RWPE2 (cell line): ENCODE measurements around the gene CRYBA2.

Source experiments
- ATAC-seq: fragments of 200-7000 bp; cut with Tn5 transposase; 3 replicates; pipeline ENCODE4 v1.9.1; 2021; ENCODE audit warnings: low read depth
- DNase-seq: peaks from one replicate; pipeline ENCODE4 v3.0.0-alpha.2; 2020; ENCODE audit warnings: low spot score
- H3K27ac ChIP-seq: fragments of 450-650 bp; 2 replicates; pipeline ENCODE4 v1.5.1; 2017; ENCODE audit warnings: mild to moderate bottlenecking; ENCODE audit not compliant: poor library complexity, severe bottlenecking
- H3K27me3 ChIP-seq: fragments of 250-450 bp; sonication (Bioruptor Pico); 2 replicates; pipeline ENCODE4 v1.5.1; 2021; ENCODE audit warnings: mild to moderate bottlenecking, moderate library complexity; ENCODE audit not compliant: insufficient read depth, poor library complexity, severe bottlenecking
- H3K36me3 ChIP-seq: fragments of 250-450 bp; sonication (Bioruptor Pico); 2 replicates; pipeline ENCODE4 v1.5.1; 2020; ENCODE audit warnings: low read depth, mild to moderate bottlenecking, moderate library complexity
- H3K4me1 ChIP-seq: fragments of 250-450 bp; sonication (Bioruptor Pico); 2 replicates; pipeline ENCODE4 v1.5.1; 2021; ENCODE audit warnings: mild to moderate bottlenecking, moderate library complexity; ENCODE audit not compliant: insufficient read depth, poor library complexity, severe bottlenecking
- H3K4me3 ChIP-seq: fragments of 250-450 bp; sonication (Bioruptor Pico); 2 replicates; pipeline ENCODE4 v1.5.1; 2021; ENCODE audit warnings: mild to moderate bottlenecking, moderate library complexity; ENCODE audit not compliant: severe bottlenecking
- H3K9me3 ChIP-seq: fragments of 250-450 bp; sonication (Bioruptor Pico); 2 replicates; pipeline ENCODE4 v1.5.1; 2021; ENCODE audit warnings: mild to moderate bottlenecking, moderate library complexity; ENCODE audit not compliant: severe bottlenecking
- CTCF ChIP-seq: fragments of 450-650 bp; IDR thresholded peaks from one replicate; pipeline ENCODE4 v1.5.1; 2017; ENCODE audit warnings: mild to moderate bottlenecking, moderate library complexity; ENCODE audit not compliant: poor library complexity, severe bottlenecking

CRYBA2 gene

GRCh38 chr2:218993345-218994315, at the start of gene CRYBA2:
Gene CRYBA2, minus strand, starts transcription at chr2:218993422. Its CDS starts 246 bp downstream, at chr2:218993176.
- H3K27me3 ChIP-seq = peaks cover 69% of the 10 kb centered on the region

GRCh38 chr2:219042750-219043149, 49.5 kb upstream of the CRYBA2 start:
- no peak overlapping the region for H3K4me3 ChIP-seq
- no peak for TF ChIP-seq CTCF
- DNase-seq (no peak), ATAC-seq (no peak)
- H3K4me1 ChIP-seq = no peaks in the 10 kb centered on the region
- no peak overlapping the region for H3K27ac ChIP-seq
- H3K27me3 ChIP-seq = no peaks in the 10 kb centered on the region
- no peaks in the 10 kb centered on the region for H3K36me3 ChIP-seq
- no peaks in the 10 kb centered on the region for H3K9me3 ChIP-seq

More at GRCh38 chr2:218993345-218994315, at the start of gene CRYBA2:
- peak; percentile 35 for ATAC-seq
- H3K27ac ChIP-seq = no peak within 1 kb of the TSS
- no peak for TF ChIP-seq CTCF
- H3K36me3 ChIP-seq = no peaks in the 10 kb centered on the region
- no peak for DNase-seq
- H3K4me1 ChIP-seq = no peaks in the 10 kb centered on the region
- no peaks in the 10 kb centered on the region for H3K9me3 ChIP-seq
- peak within 1 kb of the TSS; percentile 21 for H3K4me3 ChIP-seq

GRCh38 chr2:219042157-219042556, 48.9 kb upstream of the CRYBA2 start:
- Histone ChIP-seq H3K27ac (no peak overlapping the region), H3K27me3 (no peaks in the 10 kb centered on the region), H3K4me1 (no peaks in the 10 kb centered on the region), H3K36me3 (no peaks in the 10 kb centered on the region), H3K9me3 (no peaks in the 10 kb centered on the region), H3K4me3 (no peak overlapping the region)
- TF ChIP-seq CTCF = no peak
- DNase-seq = no peak
- ATAC-seq = no peak

- no peak for TF ChIP-seq CTCF
- Histone ChIP-seq H3K9me3 (no peaks in the 10 kb centered on the region), H3K27me3 (no peaks in the 10 kb centered on the region), H3K4me3 (peak within 1 kb of the TSS; percentile 37), H3K36me3 (no peaks in the 10 kb centered on the region), H3K27ac (no peak within 1 kb of the TSS), H3K4me1 (no peaks in the 10 kb centered on the region)
- no peak for DNase-seq
- ATAC-seq = peak; percentile 69; the same call in 2 of the 3 replicates
These were observed 48.0 kb upstream of the CRYBA2 start, which contains the start of gene CFAP65 for GRCh38 chr2:219041252-219041651. Gene CFAP65, minus strand, starts transcription at chr2:219041516. Its CDS starts 2,468 bp downstream, at chr2:219039048.
